Activated CD8-positive, alpha-beta memory T cell treated with anti-CD3 and anti-CD28 coated beads for 48 hours (primary cell): ENCODE data around the gene BICDL2.

Source experiments
- DNase-seq, 3 experiments: peaks; one replicate each; pipeline ENCODE4 v3.0.0-alpha.2; 2020; ENCODE audit warnings: low read depth in 2 of 3, low spot score in 2 of 3

Gene BICDL2

GRCh38 chr16:3012828-3013420 lies 23.8 kb downstream of the BICDL2 start, which contains the start of gene CLDN9:
Gene CLDN9 (plus strand): TSS chr16:3012923. CDS start chr16:3013363, 440 bp downstream.
- DNase-seq: no peak

GRCh38 chr16:3012246-3012645 lies 24.5 kb downstream of the BICDL2 start:
- DNase-seq: no peak

- DNase-seq: no peak
Measured at GRCh38 chr16:3010510-3010909, 26.2 kb downstream of the BICDL2 start.

- DNase-seq: no peak
Measured at GRCh38 chr16:3009568-3010390, 27.0 kb downstream of the BICDL2 start.

GRCh38 chr16:3008690-3009037 lies 28.1 kb downstream of the BICDL2 start:
- DNase-seq: no peak

- no peak for DNase-seq
Measured at GRCh38 chr16:3007957-3008689, 28.6 kb downstream of the BICDL2 start.

- no peak for DNase-seq
Measured at GRCh38 chr16:3007059-3007956, 29.4 kb downstream of the BICDL2 start.

GRCh38 chr16:3004781-3005284 lies 31.9 kb downstream of the BICDL2 start:
- DNase-seq: no peak

GRCh38 chr16:3004319-3004718 lies 32.4 kb downstream of the BICDL2 start:
- DNase-seq: no peak

- peak; percentile 80 to 93 (median 90) for DNase-seq
Measured at GRCh38 chr16:3003582-3004270, 33.0 kb downstream of the BICDL2 start.

- DNase-seq: no peak
Measured at GRCh38 chr16:3001316-3001715, 35.4 kb downstream of the BICDL2 start.

GRCh38 chr16:3000540-3000939 lies 36.2 kb downstream of the BICDL2 start:
- no peak for DNase-seq

- no peak for DNase-seq
Measured at GRCh38 chr16:2999929-3000328, 36.8 kb downstream of the BICDL2 start.

GRCh38 chr16:2996298-2996697 lies 40.4 kb downstream of the BICDL2 start:
- DNase-seq: no peak

GRCh38 chr16:2992383-2993081 lies 44.2 kb downstream of the BICDL2 start:
- DNase-seq: no peak

GRCh38 chr16:2991566-2992261 lies 45.0 kb downstream of the BICDL2 start:
- DNase-seq: no peak

GRCh38 chr16:2990891-2991290 lies 45.9 kb downstream of the BICDL2 start:
- DNase-seq: no peak

- no peak for DNase-seq
Measured at GRCh38 chr16:2988590-2989099, 48.1 kb downstream of the BICDL2 start.

- DNase-seq: no peak
Measured at GRCh38 chr16:2987833-2988232, 48.9 kb downstream of the BICDL2 start.
